ENCODE measurements around the gene SPC24.
"Not testable (repeated sequence)": the region's sequence is repeated elsewhere in the genome, so short reads cannot be mapped to it uniquely, and the experiment has no call there.

SPC24 gene

DNA sequence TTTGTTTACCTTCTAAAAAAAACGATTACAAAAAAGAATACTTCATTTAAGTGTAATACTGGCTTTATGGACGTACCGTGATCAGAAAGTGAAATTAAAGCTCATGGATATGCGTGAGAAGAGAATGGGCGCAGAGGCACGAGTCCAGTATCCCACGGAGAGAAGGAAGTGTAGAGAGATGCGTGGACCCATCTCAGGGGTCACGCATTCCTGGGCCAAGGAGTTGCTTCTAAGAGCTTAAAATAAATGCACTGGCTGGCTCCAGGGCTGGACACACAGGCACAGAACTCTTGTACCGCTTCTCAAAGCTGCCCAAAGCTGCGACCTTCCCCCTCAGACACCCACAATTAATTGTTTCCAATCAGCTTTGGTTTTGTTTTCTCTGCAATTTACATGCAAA, 8.7 kb upstream of the SPC24 start:
- no peak for DNase-seq

DNA sequence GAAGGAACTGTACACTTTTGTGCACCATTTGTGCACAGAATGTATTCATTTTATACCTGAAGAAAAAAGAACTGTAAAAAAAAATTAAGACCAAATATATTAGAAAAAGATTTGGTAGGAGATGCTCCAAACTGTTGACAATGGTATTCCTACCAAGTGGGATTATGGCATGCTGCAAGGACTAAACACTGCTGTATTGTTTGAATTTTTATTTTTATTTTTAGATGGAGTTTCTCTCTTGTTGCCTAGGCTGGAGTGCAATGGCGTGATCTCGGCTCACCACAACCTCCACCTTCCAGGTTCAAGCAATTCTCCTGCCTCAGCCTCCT, 4.8 kb upstream of the SPC24 start:
- not testable (repeated sequence) for DNase-seq

- DNase-seq = no peak
Measured at GRCh38 chr19:11159598-11160439, 4.2 kb upstream of the SPC24 start.

- no peak for DNase-seq
Measured at GRCh38 chr19:11154683-11155047, 917 bp downstream of the SPC24 start.

DNA sequence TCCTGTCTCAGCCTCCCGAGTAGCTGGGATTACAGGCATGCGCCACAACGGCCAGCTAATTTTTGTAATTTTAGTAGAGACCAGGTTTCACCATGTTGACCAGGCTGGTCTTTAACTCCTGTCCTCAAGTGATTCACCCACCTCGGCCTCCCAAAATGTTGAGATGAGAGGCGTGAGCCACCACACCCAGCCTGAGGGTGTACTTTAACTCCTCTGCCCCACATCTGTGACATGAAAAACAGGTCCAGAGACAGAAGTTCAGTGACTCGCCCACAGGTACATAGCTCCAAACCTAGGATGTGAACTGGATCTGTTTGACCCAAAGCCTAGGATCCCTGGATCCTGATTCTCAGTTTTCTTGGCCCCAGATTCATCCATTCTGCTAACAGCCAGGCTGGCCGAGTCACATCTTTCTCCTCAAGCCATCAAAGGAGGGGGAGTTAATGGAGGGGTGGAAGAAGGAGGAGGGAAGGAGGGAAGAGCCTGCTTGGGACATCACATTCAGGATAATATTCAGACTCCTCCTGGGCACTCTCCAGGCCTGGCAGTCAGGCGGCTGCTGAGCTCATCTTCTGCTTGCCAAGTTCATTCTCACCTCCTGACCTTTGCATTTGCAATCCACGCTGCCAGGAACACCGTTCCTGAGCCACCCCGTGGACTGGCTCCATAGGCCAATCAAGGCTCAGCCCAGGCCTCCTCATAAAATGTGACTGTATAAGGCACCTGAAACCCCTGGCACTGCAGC, 3.1 kb downstream of the SPC24 start:
- DNase-seq = no peak

DNA sequence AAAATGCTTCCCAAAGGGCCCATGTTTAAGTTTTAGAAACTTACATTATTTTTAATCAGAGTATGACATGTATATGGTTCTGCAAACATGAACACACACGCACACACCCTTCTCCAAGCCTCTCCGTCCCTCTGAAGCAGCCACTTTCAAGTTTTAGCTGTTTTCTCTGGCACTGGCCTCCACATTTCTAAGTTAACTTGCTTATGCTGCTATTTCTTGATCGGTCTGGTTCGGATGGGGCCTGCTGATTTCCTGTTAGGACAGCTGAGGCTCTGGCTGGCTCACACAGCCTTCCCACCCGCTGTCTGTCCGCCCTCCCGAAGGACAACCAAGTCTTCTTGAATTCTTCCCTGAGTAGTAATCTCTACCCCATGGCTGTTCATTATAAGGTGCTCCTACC, 4.4 kb downstream of the SPC24 start:
- DNase-seq = no peak

DNA sequence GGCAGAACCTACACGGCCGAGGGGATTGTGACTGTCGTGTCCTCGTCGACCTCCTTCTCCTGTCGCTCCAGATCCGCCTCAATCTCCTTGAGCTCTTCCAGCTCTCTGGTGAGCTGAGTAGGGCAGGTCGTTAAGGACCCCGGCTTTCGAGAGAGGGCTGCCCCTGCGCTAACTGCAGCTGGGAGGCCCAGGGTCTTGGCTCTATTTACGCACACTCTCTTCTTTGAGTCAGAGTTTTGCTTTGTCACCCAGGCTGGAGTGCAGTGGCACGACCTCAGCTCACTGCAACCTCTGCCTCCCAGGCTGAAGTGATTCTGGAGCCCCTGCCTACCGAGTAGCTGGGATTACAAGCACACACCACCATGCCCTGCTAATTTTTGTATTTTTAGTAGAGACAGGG, 7.6 kb downstream of the SPC24 start:
- DNase-seq = no peak

DNA sequence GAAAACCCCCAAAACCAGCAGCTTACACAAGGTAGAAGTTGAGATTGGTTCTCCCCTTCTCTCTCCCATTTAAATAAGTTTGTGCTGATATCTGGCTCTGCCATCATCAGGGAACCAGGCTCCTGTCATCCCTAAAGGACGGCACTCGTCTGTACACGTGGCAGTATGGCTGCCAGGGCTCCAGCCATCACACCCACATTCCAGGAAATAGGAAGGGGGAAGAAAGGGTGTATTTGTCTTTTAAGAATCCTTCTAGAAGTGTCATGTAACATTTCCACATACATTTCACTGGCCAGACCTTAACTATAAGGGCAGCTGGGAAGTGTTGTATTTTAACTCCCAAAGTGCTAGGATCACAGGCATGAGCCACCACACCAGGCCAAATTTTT, 10.1 kb downstream of the SPC24 start:
- no peak for DNase-seq

DNA sequence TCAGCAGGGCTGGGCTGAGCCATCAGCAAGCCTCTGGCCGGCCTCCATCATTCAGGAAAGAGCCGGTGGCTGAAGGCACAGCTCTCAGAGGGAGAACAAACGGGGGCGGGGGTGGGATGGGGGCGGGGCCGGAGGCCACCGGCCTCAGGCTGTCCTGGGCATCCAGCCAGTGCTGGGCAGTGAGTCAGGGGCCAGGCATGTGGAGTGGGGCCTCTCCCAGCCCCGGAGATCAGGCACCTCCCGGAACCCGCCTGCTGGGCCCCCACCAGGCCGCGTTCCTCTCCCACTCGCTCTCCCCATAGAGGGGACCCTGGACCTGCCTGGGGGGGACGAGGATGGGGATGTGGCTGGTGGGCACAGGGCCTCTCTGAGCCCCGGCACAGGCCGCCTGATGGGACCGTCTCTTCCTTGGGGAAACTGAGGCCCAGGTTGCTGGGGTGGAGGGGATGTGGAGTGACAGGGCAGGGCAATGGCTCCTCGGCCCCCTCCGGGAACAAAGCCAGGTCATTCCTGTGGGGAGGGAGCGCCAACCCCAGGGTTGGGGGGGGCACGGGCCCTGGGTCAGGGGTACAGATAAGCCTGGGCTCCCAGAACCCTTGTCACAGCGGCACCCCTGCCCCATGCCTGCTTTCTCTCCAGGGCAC, 12.9 kb downstream of the SPC24 start:
- peak; percentile 63 for DNase-seq

DNA sequence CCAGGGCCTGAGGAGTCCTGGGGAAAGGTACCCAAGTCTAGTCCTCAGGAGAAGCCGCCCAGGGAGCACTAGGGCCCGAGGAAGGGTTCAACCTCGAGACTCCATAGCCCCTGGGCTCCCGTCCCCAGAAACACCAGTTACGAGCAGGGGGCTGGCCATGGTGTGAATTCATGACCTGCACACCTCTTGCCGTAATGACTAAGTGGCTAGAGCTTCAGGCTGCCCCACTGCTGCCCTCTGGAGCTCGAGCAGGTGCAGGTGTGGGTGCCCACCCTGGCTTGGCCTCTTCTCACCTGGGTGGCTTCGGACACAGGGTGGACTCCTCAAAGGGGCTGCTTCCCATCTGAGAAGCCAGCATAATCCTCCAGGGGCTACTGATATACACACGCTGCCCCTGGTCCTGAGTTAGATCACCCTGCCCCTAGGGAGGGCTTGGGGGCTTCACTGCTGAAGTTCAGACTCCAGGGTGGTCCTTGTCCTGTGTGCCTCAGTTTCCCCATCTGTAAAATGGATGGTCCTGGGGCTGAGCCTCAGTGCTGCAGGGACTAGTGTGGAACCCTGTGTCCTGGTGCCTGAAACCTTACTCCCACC, 13.6 kb downstream of the SPC24 start:
- no peak for DNase-seq

DNA sequence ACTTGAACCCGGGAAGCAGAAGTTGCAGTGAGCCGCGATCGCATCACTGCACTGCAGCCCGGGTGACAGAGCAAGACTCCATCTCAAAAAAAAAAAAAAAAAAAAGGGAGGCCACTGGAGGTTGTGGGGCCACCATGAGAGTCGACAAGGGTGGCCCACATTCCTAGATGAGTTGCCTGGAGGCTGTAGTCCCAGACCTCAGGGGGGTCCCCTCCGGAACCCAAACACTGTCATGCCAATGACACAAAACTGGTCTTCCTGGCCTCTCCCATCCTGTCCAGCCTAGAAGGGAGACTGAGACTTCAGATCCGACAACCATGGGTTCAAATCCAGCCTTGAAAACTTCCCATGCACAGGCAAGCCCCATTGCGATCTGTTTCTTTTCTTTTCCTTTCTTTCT, 14.7 kb downstream of the SPC24 start:
- DNase-seq = no peak

GRCh38 chr19:11140023-11140538, 15.5 kb downstream of the SPC24 start:
- DNase-seq = not testable (repeated sequence)

DNA sequence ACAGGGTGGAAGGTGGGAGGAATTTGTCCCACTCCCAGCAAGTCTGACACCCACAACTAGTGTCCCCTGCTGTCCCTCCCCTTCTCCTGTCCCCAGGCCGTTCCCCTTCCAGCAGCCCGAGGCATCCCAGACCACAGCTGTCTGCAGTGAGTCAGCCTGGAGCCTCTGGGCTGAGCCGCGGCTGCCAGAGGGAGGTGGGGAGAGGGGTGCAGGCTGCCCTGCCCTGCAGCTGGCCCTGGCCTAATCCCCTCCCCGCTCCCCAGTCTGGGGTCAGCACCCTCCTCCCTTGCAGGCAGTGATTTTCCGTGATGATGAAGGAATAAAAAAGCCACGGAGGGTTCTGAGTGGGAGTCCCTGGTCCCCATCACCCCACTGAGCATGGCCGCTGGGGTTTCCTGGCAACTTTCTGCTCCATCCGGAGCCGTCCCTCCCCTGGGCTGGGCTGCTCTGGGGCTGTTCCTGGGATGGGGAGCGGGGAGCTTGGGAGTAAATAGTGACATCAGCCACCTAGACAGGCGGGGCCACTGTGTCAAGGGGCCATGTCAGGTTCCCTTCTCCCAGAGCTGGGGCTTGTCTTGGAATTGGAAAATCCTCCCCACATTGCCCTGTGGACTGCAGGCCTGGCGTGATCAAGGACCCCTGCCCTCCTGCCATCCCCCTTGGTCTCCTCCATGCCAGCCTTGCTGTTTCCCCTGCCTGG, 16.8 kb downstream of the SPC24 start:
- peak; percentile 55 for DNase-seq

- peak; percentile 76 for DNase-seq
Measured at GRCh38 chr19:11137542-11138384, 17.8 kb downstream of the SPC24 start.

GRCh38 chr19:11136400-11137101, 19.0 kb downstream of the SPC24 start:
- no peak for DNase-seq

GRCh38 chr19:11131471-11131870, 24.1 kb downstream of the SPC24 start:
- DNase-seq = no peak

GRCh38 chr19:11130824-11131455, 24.6 kb downstream of the SPC24 start:
- peak; percentile 23 for DNase-seq

DNA sequence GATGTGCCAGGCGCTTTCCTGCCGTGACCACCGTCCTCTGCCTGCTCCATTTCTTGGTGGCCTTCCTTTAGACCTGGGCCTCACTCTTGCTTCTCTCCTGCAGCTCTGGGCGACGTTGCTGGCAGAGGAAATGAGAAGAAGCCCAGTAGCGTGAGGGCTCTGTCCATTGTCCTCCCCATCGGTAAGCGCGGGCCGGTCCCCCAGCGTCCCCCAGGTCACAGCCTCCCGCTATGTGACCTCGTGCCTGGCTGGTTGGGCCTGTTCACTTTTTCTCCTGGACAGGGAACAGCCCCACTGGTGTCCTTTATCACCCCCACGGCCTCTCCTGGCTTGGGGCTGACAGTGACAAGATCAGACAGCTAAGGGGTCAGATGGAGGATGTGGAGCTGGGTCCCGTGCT, 27.7 kb downstream of the SPC24 start:
- DNase-seq = no peak

DNA sequence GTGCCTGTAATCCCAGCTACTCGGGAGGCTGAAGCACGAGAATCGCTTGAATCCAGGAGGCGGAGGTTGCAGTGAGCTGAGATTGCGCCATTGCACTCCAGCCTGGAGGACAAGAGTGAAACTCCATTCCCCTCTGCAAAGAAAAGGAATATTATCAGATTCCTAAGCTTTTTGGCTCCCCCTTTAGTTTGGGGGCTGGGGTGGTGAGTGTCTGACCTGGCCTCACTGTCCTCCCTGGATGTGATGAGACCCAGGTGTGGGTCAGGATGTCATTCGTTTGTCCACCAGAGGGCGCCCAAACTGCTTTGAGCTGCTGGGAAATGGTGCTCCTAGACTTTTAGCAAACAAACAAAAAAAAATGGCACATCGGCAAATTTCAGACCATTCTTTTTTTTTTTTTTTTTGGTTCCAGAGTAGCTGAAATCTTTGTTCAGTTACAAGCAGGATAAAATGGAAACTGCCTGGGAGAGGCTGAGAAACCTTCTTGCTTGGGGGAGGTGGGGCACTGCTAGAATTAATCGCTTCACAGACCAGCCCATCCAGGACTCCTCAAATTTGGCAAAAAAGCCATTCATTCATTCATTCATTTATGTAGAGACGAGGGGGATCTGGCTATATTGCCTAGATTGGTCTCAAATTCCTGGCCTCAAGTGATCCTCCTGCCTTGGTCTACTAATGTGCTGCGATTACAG, 29.4 kb downstream of the SPC24 start:
- peak; percentile 35 for DNase-seq

- not testable (repeated sequence) for DNase-seq
Measured at GRCh38 chr19:11124157-11124556, 31.4 kb downstream of the SPC24 start.

Data from amniotic stem cell (primary cell).